HCT116 (cell line): ENCODE results near the gene ADIPOR2. TPM values are rescaled to one million over a fixed set of nuclear protein-coding genes. Genes with fewer than 3 reads are reported as not detected.

Experiments used
- ATAC-seq: fragments of 200-7000 bp; cut with Tn5 transposase; 2 replicates; pipeline ENCODE4 v1.9.1; 2020; ENCODE audit warnings: mild to moderate bottlenecking, moderate library complexity
- BruUV-seq: library from RNA; stranded (reverse); fragments of 400-500 nt; replicated peaks from 2 replicates; lab custom pipeline; 2021; lab: Mats Ljungman, UMichigan
- CTCF ChIA-PET: fragments of 300-600 bp; sonication (Branson Sonifier 250); formaldehyde crosslinking; loops from one replicate; lab custom pipeline; 2021; ENCODE audit warnings: antibody characterized with exemption; lab: Charles Lee
- POLR2A ChIA-PET: fragments of 300-600, 350-600 bp; sonication (Branson Sonifier 250); formaldehyde crosslinking; loops from one replicate; lab custom pipeline; 2021; ENCODE audit warnings: antibody characterized with exemption; lab: Charles Lee
- RAD21 ChIA-PET, 2 experiments: fragments of 300-600 bp; sonication (Branson Sonifier 250); formaldehyde crosslinking; loops; one replicate each; lab custom pipeline; 2023; ENCODE audit warnings: low total read pairs in 2 of 2; ENCODE audit not compliant: uncharacterized antibody in 2 of 2, unreplicated experiment in 2 of 2, low non-redundant PET in 1 of 2; lab: Charles Lee
- DNase-seq: peaks from one replicate; pipeline ENCODE4 v3.0.0-alpha.2; 2010; ENCODE audit warnings: low read depth, low spot score
- H2AFZ ChIP-seq: fragments of 200-600 bp; shearing (Covaris generic), sonication (generic); 2 replicates; pipeline ENCODE4 v1.6.1; 2017; ENCODE audit warnings: low read depth, mixed run types, mixed read lengths, antibody characterized with exemption, low read length; ENCODE audit not compliant: poor library complexity, severe bottlenecking
- H3K27ac ChIP-seq: 2 replicates; pipeline ENCODE4 v1.5.1; 2012; ENCODE audit warnings: low read depth, low read length
- H3K27me3 ChIP-seq: fragments of 200-600 bp; sonication (generic); 2 replicates; pipeline ENCODE4 v1.6.1; 2016; ENCODE audit warnings: mixed run types, low read length, mixed read lengths; ENCODE audit not compliant: insufficient read depth
- H3K36me3 ChIP-seq, 2 experiments: fragments of 200-500 bp in 1 of 2; fragments of 200-600 bp in 1 of 2; sonication (Bioruptor generic) in 1 of 2; sonication (generic) in 1 of 2; 2 replicates each; pipeline versions ENCODE4 v1.5.1 to v1.6.1; 2014 to 2016; ENCODE audit warnings: low read length in 2 of 2, inconsistent platforms in 1 of 2, mixed read lengths in 1 of 2, mixed run types in 1 of 2; ENCODE audit not compliant: insufficient read depth in 2 of 2, control insufficient read depth in 1 of 2
- H3K4me1 ChIP-seq, 2 experiments: fragments of 200-600 bp in 1 of 2; sonication (generic) in 1 of 2; 2 replicates each; pipeline versions ENCODE4 v1.5.1 to v1.6.1; 2012 to 2017; ENCODE audit warnings: low read length in 2 of 2, inconsistent platforms in 1 of 2, mild to moderate bottlenecking in 1 of 2, mixed read lengths in 1 of 2, mixed run types in 1 of 2, moderate library complexity in 1 of 2; ENCODE audit not compliant: insufficient read depth in 2 of 2, control insufficient read depth in 1 of 2
- H3K4me2 ChIP-seq: fragments of 200-600 bp; sonication (generic); 2 replicates; pipeline ENCODE4 v1.6.1; 2017; ENCODE audit warnings: mixed run types, low read length, mixed read lengths
- H3K4me3 ChIP-seq, 2 experiments: fragments of 200-600 bp in 1 of 2; sonication (generic) in 1 of 2; replicated peaks in 1 of 2; 2 replicates each; pipeline ENCODE4 v1.5.1; 2011 to 2016; ENCODE audit warnings: low read length in 2 of 2, control low read depth in 1 of 2, low read depth in 1 of 2, mild to moderate bottlenecking in 1 of 2, mixed read lengths in 1 of 2, mixed run types in 1 of 2
- H3K79me2 ChIP-seq: fragments of 200-600 bp; sonication (generic); 2 replicates; pipeline ENCODE4 v1.6.1; 2017; ENCODE audit warnings: mild to moderate bottlenecking, mixed run types, low read length, moderate library complexity, mixed read lengths; ENCODE audit not compliant: insufficient read depth
- H3K9ac ChIP-seq: fragments of 200-600 bp; sonication (generic); 2 replicates; pipeline ENCODE4 v1.6.1; 2016; ENCODE audit warnings: low read length, mixed read lengths
- H3K9me2 ChIP-seq: fragments of 200-600 bp; sonication (generic), shearing (Covaris generic); 2 replicates; pipeline ENCODE4 v1.6.1; 2017; ENCODE audit warnings: mixed run types, mild to moderate bottlenecking, moderate library complexity; ENCODE audit not compliant: insufficient read depth
- H3K9me3 ChIP-seq, 2 experiments: fragments of 200-500 bp in 1 of 2; fragments of 200-600 bp in 1 of 2; sonication (Bioruptor generic) in 1 of 2; sonication (generic) in 1 of 2; 2 replicates each; pipeline ENCODE4 v1.6.1; 2014 to 2017; ENCODE audit warnings: low read length in 2 of 2, mixed read lengths in 2 of 2, inconsistent platforms in 1 of 2, low read depth in 1 of 2, mild to moderate bottlenecking in 1 of 2, mixed run types in 1 of 2, moderate library complexity in 1 of 2; ENCODE audit not compliant: control insufficient read depth in 1 of 2, insufficient read depth in 1 of 2
- H4K20me1 ChIP-seq: fragments of 200-600 bp; sonication (generic), shearing (Covaris generic); 2 replicates; pipeline ENCODE4 v1.6.1; 2017; ENCODE audit warnings: mixed run types, mild to moderate bottlenecking, moderate library complexity; ENCODE audit not compliant: insufficient read depth
- CBX3 ChIP-seq: IDR thresholded peaks from 2 replicates; pipeline ENCODE4 v1.6.1; 2012; ENCODE audit warnings: low read depth
- CEBPB ChIP-seq: IDR thresholded peaks from 2 replicates; pipeline ENCODE4 v1.6.1; 2012; ENCODE audit warnings: low read depth
- EGR1 ChIP-seq: IDR thresholded peaks from 2 replicates; pipeline ENCODE4 v1.6.1; 2012; ENCODE audit warnings: low read depth
- ELF1 ChIP-seq: IDR thresholded peaks from 2 replicates; pipeline ENCODE4 v1.6.1; 2012; ENCODE audit warnings: low read depth, borderline replicate concordance
- EZH2 ChIP-seq: fragments of 200-600 bp; sonication (generic); IDR thresholded peaks from 2 replicates; pipeline ENCODE4 v1.6.1; 2017; ENCODE audit warnings: antibody characterized with exemption, mixed run types
- EZH2phosphoT487 ChIP-seq: fragments of 200-600 bp; IDR thresholded peaks from 2 replicates; pipeline ENCODE4 v1.6.1; 2018; ENCODE audit warnings: antibody characterized with exemption, borderline replicate concordance
- FOSL1 ChIP-seq: IDR thresholded peaks from 2 replicates; pipeline ENCODE4 v1.6.1; 2012; ENCODE audit warnings: low read depth
- JUND ChIP-seq: IDR thresholded peaks from 2 replicates; pipeline ENCODE4 v1.6.1; 2012
- POLR2AphosphoS5 ChIP-seq: IDR thresholded peaks from 2 replicates; pipeline ENCODE4 v1.6.1; 2011; ENCODE audit warnings: mild to moderate bottlenecking, low read depth, low read length, moderate library complexity
- RAD21 ChIP-seq: IDR thresholded peaks from 2 replicates; pipeline ENCODE4 v1.6.1; 2012; ENCODE audit warnings: low read depth, mild to moderate bottlenecking
- SP1 ChIP-seq: IDR thresholded peaks from 2 replicates; pipeline ENCODE4 v1.6.1; 2012; ENCODE audit warnings: low read depth
- SRF ChIP-seq: IDR thresholded peaks from 2 replicates; pipeline ENCODE4 v1.6.1; 2012; ENCODE audit warnings: low read depth
- TCF7L2 ChIP-seq: IDR thresholded peaks from 2 replicates; pipeline ENCODE4 v1.7.0; 2011; ENCODE audit warnings: borderline replicate concordance, inconsistent platforms; ENCODE audit not compliant: insufficient read depth, insufficient read length; ENCODE audit errors: extremely low read depth
- YY1 ChIP-seq: IDR thresholded peaks from 2 replicates; pipeline ENCODE4 v1.6.1; 2011; ENCODE audit warnings: low read length, low read depth, moderate library complexity, mild to moderate bottlenecking; ENCODE audit not compliant: insufficient replicate concordance; ENCODE audit errors: extremely low read depth
- ZFX ChIP-seq: fragments of 450-650 bp; IDR thresholded peaks from 2 replicates; pipeline ENCODE4 v1.6.1; 2017
- intact Hi-C: fragments of 100-400 bp; cut with micrococcal nuclease; formaldehyde crosslinking; loops from 2 replicates; pipeline ENCODE4 v1.10.0; 2022
- total RNA-seq: library from RNA; stranded (reverse); gene quantifications from one replicate; pipeline ENCODE4 v1.2.1, GENCODE V29; 2021; ENCODE audit not compliant: unreplicated experiment
- TF ChIP-seq, protein P1 (sequence below): IDR thresholded peaks from 2 replicates; pipeline ENCODE4 v1.6.1; 2012; ENCODE audit warnings: low read depth
- TF ChIP-seq, protein P2 (sequence below), 3 experiments: fragments of 200-600 bp in 1 of 3; sonication (generic) in 1 of 3; IDR thresholded peaks in 2 of 3; conservative IDR thresholded peaks in 1 of 3; 2 replicates each; pipeline ENCODE4 v1.5.1; 2012 to 2017; ENCODE audit warnings: low read depth in 2 of 3, low read length in 2 of 3, antibody characterized with exemption in 1 of 3, borderline replicate concordance in 1 of 3, control low read depth in 1 of 3, mild to moderate bottlenecking in 1 of 3, mixed read lengths in 1 of 3, mixed run types in 1 of 3, moderate library complexity in 1 of 3; ENCODE audit not compliant: insufficient read depth in 1 of 3
- TF ChIP-seq, protein P3 (sequence below): IDR thresholded peaks from 2 replicates; pipeline ENCODE4 v1.6.1; 2012
- TF ChIP-seq, protein P4 (sequence below): IDR thresholded peaks from 2 replicates; pipeline ENCODE4 v1.6.1; 2011; ENCODE audit warnings: mild to moderate bottlenecking, low read length, moderate library complexity; ENCODE audit not compliant: insufficient replicate concordance; ENCODE audit errors: extremely low read depth
- TF ChIP-seq, protein P5 (sequence below): IDR thresholded peaks from 2 replicates; pipeline ENCODE4 v1.6.1; 2012

ADIPOR2 gene
- total RNA-seq, 1 experiment from 2014 or later = 69.9 TPM

DNA sequence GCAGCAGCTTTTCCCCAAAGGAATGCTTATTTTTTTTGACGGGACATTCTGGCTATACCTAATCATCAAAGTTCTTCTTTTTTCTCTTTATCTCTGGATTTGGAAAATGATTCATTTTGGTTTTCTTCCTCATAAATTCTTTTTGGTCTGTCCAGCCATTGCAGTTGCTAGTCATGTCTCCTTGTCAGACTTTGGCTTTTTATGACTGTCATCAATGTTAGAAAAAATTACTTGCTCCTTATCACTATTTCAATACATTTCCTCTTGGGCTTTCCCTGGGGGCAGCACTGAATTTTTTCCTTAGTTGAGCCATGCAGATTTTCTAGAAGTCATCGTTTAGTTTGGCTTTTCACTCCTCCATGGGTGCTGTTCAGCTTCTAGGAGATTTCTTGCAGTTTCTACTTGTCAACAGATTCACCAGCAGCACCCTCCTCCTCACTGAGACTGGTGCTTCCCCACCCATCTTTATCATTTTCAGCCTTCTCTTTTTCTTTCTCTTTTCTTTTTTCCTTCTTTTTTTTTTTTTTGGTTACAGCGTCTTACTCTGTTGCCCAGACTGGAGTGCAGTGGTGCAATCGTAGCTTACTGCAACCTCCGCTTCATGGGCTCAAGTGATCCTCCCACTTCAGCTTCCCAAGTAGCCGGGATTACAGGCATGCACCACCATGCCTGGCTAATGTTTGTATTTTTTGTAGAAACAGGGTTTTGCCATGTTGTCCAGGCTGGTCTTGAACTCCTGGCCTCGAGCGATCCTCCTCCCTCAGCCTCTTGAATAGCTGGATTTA, 5.2 kb downstream of the ADIPOR2 start:
- Histone ChIP-seq H3K4me2 (no peak overlapping the region), H3K27me3 (no peaks in the 10 kb centered on the region), H3K9me2 (no peaks in the 10 kb centered on the region), H3K9me3 (no peaks in the 10 kb centered on the region), H3K4me1 (peaks cover 6 to 8% of the 10 kb centered on the region in 2 experiments), H3K27ac (no peak overlapping the region), H3K36me3 (no peaks in the 10 kb centered on the region; a peak in 1 of 4 replicates), H2AFZ (no peak overlapping the region), H3K4me3 (no peak overlapping the region), H3K9ac (no peak overlapping the region), H4K20me1 (peaks cover 20% of the 10 kb centered on the region; the same call in 1 of the 2 replicates), H3K79me2 (peaks cover 98% of the 10 kb centered on the region)
- intact Hi-C loops = no loop called here
- ChIA-PET CTCF (no interaction called here), POLR2A (no interaction called here), RAD21 (no interaction called here)
- ATAC-seq (no peak), DNase-seq (no peak)
- no TSS peak for BruUV-seq
- TF ChIP-seq EGR1 (no peak), ELF1 (no peak), CBX3 (no peak), TCF7L2 (no peak), RAD21 (no peak), FOSL1 (no peak), SP1 (no peak), SRF (no peak), CEBPB (no peak), JUND (no peak), POLR2AphosphoS5 (no peak), ZFX (no peak), YY1 (no peak), EZH2phosphoT487 (no peak), EZH2 (no peak)
- TF ChIP-seq, protein P1, sequence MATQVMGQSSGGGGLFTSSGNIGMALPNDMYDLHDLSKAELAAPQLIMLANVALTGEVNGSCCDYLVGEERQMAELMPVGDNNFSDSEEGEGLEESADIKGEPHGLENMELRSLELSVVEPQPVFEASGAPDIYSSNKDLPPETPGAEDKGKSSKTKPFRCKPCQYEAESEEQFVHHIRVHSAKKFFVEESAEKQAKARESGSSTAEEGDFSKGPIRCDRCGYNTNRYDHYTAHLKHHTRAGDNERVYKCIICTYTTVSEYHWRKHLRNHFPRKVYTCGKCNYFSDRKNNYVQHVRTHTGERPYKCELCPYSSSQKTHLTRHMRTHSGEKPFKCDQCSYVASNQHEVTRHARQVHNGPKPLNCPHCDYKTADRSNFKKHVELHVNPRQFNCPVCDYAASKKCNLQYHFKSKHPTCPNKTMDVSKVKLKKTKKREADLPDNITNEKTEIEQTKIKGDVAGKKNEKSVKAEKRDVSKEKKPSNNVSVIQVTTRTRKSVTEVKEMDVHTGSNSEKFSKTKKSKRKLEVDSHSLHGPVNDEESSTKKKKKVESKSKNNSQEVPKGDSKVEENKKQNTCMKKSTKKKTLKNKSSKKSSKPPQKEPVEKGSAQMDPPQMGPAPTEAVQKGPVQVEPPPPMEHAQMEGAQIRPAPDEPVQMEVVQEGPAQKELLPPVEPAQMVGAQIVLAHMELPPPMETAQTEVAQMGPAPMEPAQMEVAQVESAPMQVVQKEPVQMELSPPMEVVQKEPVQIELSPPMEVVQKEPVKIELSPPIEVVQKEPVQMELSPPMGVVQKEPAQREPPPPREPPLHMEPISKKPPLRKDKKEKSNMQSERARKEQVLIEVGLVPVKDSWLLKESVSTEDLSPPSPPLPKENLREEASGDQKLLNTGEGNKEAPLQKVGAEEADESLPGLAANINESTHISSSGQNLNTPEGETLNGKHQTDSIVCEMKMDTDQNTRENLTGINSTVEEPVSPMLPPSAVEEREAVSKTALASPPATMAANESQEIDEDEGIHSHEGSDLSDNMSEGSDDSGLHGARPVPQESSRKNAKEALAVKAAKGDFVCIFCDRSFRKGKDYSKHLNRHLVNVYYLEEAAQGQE = no peak
- TF ChIP-seq, protein P2, sequence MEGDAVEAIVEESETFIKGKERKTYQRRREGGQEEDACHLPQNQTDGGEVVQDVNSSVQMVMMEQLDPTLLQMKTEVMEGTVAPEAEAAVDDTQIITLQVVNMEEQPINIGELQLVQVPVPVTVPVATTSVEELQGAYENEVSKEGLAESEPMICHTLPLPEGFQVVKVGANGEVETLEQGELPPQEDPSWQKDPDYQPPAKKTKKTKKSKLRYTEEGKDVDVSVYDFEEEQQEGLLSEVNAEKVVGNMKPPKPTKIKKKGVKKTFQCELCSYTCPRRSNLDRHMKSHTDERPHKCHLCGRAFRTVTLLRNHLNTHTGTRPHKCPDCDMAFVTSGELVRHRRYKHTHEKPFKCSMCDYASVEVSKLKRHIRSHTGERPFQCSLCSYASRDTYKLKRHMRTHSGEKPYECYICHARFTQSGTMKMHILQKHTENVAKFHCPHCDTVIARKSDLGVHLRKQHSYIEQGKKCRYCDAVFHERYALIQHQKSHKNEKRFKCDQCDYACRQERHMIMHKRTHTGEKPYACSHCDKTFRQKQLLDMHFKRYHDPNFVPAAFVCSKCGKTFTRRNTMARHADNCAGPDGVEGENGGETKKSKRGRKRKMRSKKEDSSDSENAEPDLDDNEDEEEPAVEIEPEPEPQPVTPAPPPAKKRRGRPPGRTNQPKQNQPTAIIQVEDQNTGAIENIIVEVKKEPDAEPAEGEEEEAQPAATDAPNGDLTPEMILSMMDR (IDR thresholded peaks at IDR 0.05 in 2 of 3, conservative IDR thresholded peaks at IDR 0.05 in 1 of 3; ENCODE audit: borderline replicate concordance in 1 of 3, insufficient read depth in 1 of 3, low read depth in 2 of 3, low read length in 2 of 3) = no peak
- TF ChIP-seq, protein P3, sequence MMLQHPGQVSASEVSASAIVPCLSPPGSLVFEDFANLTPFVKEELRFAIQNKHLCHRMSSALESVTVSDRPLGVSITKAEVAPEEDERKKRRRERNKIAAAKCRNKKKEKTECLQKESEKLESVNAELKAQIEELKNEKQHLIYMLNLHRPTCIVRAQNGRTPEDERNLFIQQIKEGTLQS = no peak
- TF ChIP-seq, protein P4, sequence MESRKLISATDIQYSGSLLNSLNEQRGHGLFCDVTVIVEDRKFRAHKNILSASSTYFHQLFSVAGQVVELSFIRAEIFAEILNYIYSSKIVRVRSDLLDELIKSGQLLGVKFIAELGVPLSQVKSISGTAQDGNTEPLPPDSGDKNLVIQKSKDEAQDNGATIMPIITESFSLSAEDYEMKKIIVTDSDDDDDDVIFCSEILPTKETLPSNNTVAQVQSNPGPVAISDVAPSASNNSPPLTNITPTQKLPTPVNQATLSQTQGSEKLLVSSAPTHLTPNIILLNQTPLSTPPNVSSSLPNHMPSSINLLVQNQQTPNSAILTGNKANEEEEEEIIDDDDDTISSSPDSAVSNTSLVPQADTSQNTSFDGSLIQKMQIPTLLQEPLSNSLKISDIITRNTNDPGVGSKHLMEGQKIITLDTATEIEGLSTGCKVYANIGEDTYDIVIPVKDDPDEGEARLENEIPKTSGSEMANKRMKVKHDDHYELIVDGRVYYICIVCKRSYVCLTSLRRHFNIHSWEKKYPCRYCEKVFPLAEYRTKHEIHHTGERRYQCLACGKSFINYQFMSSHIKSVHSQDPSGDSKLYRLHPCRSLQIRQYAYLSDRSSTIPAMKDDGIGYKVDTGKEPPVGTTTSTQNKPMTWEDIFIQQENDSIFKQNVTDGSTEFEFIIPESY = no peak
- TF ChIP-seq, protein P5, sequence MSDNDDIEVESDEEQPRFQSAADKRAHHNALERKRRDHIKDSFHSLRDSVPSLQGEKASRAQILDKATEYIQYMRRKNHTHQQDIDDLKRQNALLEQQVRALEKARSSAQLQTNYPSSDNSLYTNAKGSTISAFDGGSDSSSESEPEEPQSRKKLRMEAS = no peak
